ENCODE results near the gene KLF2.

KLF2 gene

DNA sequence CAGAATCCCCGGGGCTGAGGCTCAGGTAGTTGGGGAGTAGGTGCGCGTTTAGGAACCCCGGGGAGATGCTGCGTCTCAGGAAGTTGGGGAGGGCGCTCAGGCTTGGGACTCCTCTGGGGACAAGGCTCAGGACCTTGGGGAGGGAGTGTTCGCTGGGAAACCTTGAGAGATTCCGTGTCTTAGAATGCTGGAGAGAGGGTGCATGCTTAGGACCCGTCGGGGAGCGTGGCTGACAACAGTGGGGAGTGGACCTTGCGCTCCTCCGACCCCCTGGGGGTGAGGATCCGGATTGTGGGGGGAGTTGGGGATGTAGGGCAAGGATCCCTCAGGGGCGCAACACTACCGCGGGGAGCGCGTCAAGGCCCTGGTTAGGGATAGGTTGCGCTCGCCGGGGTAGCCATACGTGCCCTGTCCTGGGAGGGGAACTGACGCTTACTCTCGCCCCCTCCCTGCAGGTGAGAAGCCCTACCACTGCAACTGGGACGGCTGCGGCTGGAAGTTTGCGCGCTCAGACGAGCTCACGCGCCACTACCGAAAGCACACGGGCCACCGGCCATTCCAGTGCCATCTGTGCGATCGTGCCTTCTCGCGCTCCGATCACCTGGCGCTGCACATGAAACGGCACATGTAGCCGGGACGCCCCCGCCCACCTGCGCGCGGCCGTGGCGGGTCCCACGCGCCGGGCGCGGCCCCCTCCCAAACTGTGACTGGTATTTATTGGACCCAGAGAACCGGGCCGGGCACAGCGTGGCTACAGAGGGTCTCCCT is 2.0 kb downstream of the KLF2 start:
- DNase-seq: no peak
- Histone ChIP-seq H3K27me3 (replicated peaks) (no peaks in the 10 kb centered on the region), H3K27ac (peak overlapping the region; percentile 39), H3K36me3 (replicated peaks) (peaks cover 41% of the 10 kb centered on the region), H3K4me3 (ENCODE audit: low read depth, low read length) (peak overlapping the region; percentile 83)
- TF ChIP-seq, protein P1, sequence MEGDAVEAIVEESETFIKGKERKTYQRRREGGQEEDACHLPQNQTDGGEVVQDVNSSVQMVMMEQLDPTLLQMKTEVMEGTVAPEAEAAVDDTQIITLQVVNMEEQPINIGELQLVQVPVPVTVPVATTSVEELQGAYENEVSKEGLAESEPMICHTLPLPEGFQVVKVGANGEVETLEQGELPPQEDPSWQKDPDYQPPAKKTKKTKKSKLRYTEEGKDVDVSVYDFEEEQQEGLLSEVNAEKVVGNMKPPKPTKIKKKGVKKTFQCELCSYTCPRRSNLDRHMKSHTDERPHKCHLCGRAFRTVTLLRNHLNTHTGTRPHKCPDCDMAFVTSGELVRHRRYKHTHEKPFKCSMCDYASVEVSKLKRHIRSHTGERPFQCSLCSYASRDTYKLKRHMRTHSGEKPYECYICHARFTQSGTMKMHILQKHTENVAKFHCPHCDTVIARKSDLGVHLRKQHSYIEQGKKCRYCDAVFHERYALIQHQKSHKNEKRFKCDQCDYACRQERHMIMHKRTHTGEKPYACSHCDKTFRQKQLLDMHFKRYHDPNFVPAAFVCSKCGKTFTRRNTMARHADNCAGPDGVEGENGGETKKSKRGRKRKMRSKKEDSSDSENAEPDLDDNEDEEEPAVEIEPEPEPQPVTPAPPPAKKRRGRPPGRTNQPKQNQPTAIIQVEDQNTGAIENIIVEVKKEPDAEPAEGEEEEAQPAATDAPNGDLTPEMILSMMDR (IDR thresholded peaks at IDR 0.05; ENCODE audit: low read depth, low read length, missing control alignments): no peak
- in situ Hi-C loops (cut with HindIII; ENCODE audit: low pct_ligation_motif_present, low sequenced_read_pairs): no loop called here

DNA sequence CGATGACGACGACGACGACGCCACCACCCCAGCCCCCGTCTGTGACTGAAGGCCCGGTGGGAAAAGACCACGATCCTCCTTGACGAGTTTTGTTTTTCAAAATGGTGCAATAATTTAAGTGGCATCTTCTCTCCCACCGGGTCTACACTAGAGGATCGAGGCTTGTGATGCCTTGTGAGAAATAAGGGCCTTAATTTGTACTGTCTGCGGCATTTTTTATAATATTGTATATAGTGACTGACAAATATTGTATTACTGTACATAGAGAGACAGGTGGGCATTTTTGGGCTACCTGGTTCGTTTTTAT is 2.5 kb downstream of the KLF2 start:
- Histone ChIP-seq H3K4me3 (ENCODE audit: low read depth, low read length) (peak overlapping the region; percentile 83), H3K27me3 (replicated peaks) (no peaks in the 10 kb centered on the region), H3K36me3 (replicated peaks) (peaks cover 41% of the 10 kb centered on the region), H3K27ac (no peak overlapping the region)
- in situ Hi-C loops (cut with HindIII; ENCODE audit: low pct_ligation_motif_present, low sequenced_read_pairs): no loop called here
- DNase-seq: no peak
- TF ChIP-seq, protein P1 (IDR thresholded peaks at IDR 0.05; ENCODE audit: low read depth, low read length, missing control alignments): no peak

DNA sequence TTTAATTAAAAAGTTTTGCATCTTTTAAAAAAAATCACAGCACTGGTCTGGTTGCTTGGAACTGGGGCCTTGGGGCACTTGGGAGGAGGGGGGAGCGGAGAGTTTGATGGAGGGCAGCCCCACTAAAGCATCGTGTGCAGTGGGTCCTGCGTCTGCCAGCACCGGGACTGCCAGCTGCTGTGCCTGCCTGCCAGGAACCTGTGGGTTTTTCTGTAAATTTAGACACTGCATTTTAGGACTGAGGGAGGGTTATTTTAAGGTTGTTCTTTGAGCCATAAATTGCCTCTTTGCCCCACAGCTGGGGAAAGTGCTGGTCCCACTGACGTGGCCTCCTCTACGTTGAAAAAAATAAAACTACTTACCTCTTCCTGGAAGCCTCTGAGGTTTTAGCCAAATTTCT is 2.9 kb downstream of the KLF2 start:
- Histone ChIP-seq H3K4me3 (ENCODE audit: low read depth, low read length) (peak overlapping the region; percentile 12), H3K27me3 (replicated peaks) (no peaks in the 10 kb centered on the region), H3K27ac (no peak overlapping the region), H3K36me3 (replicated peaks) (peaks cover 41% of the 10 kb centered on the region)
- DNase-seq: no peak
- in situ Hi-C loops (cut with HindIII; ENCODE audit: low pct_ligation_motif_present, low sequenced_read_pairs): no loop called here
- TF ChIP-seq, protein P1 (IDR thresholded peaks at IDR 0.05; ENCODE audit: low read depth, low read length, missing control alignments): no peak

DNA sequence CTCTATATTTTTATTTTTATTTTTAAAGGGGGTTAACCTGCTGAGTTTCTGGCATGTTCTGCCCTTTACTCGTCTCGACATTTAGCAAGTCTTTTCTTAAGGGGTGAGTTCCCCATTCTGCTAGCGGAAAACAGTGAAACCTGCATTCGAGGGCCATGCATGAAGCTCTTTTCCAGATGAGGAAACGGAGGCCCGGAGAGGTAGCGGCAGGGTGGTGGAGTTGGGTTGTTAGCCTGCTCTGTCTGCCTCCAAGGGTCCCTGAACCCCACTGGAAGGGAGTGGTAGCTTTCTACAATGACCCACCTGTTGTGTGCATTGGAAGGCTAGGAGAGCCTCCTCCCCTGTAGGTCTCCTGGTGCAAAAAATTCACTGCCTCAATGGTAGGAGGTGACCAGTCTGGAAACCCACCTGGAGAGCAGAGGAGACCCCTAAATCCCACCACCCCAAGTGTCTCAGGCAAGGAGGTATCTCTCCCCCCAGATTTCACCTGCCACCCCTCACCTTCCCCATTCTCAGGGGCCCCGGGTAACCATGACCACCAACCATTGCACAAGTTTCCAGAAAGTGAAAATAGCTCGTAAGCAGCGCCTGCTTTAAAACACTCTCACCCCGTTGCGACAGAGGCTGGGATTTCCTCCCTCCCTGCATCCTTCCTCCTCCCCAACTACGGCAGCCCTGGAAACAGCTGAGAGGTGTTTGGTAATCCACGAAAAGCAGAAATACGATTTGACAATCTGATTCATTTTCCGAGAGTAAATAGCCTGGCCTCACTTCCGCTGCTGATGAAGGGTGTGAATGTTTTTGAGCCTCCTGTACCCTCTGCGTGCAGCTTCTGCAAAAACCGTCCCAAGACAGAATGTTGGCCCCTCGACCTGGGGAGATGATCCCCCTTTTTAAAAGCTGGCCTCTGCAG is 3.5 kb downstream of the KLF2 start:
- H3K27ac ChIP-seq: no peak overlapping the region
- peaks cover 41% of the 10 kb centered on the region for H3K36me3 ChIP-seq (replicated peaks)
- in situ Hi-C loops (cut with HindIII; ENCODE audit: low pct_ligation_motif_present, low sequenced_read_pairs): no loop called here
- TF ChIP-seq, protein P1 (IDR thresholded peaks at IDR 0.05; ENCODE audit: low read depth, low read length, missing control alignments): no peak
- H3K27me3 ChIP-seq (replicated peaks): no peaks in the 10 kb centered on the region
- H3K4me3 ChIP-seq (ENCODE audit: low read depth, low read length): no peak overlapping the region
- DNase-seq: no peak

DNA sequence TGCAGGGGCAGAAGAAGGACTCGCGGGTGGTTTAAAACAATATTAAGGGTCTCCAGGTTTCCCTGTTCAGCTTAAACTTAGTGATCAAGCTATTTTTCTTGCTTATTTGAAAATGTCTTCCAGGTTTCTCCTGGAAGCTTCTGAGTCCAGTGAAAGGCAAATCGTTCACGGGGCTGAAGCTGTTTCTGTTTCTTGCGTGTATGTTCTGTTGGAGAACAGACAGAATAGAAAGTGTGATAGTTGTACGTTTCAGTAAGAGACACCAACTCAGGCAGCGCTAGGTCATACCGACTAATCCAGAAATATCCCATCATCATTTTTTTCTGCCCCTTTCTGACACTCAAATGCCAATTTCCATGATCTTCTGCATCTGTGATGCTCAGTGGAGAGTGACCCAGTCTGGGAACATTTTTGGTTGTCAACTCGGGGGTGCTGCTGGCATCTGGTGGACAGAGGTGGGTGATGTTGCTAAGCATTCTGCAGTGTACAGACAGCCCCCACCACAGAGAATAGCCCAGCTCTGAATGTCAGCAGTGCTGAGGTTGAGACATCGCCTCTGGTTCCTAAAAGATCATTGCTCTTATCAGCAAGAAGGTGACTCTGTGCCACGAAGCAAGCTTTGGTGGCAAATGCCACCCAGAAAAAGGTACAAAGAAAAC is 4.3 kb downstream of the KLF2 start:
- Histone ChIP-seq H3K27me3 (replicated peaks) (no peaks in the 10 kb centered on the region), H3K36me3 (replicated peaks) (peaks cover 41% of the 10 kb centered on the region), H3K4me3 (ENCODE audit: low read depth, low read length) (no peak overlapping the region), H3K27ac (no peak overlapping the region)
- no peak for DNase-seq
- in situ Hi-C loops (cut with HindIII; ENCODE audit: low pct_ligation_motif_present, low sequenced_read_pairs): no loop called here
- TF ChIP-seq, protein P1 (IDR thresholded peaks at IDR 0.05; ENCODE audit: low read depth, low read length, missing control alignments): peak; percentile 41
